GM12892 (cell line): Measurements from ENCODE around the gene LMNA.

Experiments used
- POLR2A ChIP-seq: IDR thresholded peaks from 2 replicates; pipeline ENCODE4 v1.6.1; 2011; ENCODE audit warnings: low read depth, low read length, control low read depth
- POLR2AphosphoS5 ChIP-seq: IDR thresholded peaks from 2 replicates; pipeline ENCODE4 v1.6.1; 2011; ENCODE audit warnings: low read depth, low read length, control low read depth

DNA sequence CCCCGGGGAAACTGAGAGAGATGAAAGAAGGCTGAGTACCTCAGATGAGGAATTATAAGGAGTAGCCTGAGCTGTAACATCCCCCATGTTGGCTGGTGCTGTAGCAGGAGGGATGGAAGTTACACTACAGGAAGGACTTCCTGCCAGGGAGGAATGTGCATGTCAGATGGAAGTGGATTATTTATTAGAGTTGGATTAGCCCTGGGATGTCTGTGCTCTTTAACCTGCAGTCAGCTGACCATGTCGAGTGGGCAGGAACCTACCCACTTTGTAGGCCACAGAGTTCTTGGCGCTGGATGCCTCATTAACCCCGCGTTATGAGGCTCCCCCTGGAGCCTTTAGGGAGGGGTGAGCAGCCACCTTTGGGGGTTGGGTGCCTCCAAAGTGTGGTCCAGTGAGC, 38.1 kb downstream of the LMNA start:
- no peak for TF ChIP-seq POLR2A
- TF ChIP-seq POLR2AphosphoS5: no peak
